GF-D8 (cell line): ENCODE data around the gene CWC22.
"Not testable (repeated sequence)": the region's sequence is repeated elsewhere in the genome, so short reads cannot be mapped to it uniquely, and the experiment has no call there.

Experiments
- DNase-seq: peaks from one replicate; lab custom pipeline; 2025; lab: John Stamatoyannopoulos, UW

Gene CWC22

DNA sequence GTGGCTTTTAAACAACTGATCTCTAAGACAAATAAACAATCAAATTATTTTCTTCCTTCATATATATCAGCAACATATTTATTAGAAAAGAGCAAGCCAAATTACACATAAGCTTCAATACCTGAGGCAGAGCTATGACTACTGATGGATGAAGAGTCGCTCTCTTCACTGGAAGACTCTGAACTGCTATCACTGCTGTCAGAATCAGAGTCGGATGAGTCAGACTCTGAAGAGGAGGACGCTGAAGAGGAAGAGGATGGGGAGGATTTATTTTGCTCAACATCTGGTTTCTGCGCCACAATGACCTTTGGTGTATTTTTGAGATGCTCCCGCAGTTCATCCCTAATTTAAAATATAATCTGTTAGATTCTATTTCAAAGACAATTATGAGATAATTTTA, 56.7 kb downstream of the CWC22 start:
- DNase-seq: no peak

GRCh38 chr2:179949438-179949837, 57.7 kb downstream of the CWC22 start:
- DNase-seq: no peak

GRCh38 chr2:179948058-179948457, 59.0 kb downstream of the CWC22 start:
- no peak for DNase-seq

GRCh38 chr2:179946810-179947615, 60.1 kb downstream of the CWC22 start:
- no peak for DNase-seq

GRCh38 chr2:179946346-179946745, 60.8 kb downstream of the CWC22 start:
- DNase-seq: no peak

DNA sequence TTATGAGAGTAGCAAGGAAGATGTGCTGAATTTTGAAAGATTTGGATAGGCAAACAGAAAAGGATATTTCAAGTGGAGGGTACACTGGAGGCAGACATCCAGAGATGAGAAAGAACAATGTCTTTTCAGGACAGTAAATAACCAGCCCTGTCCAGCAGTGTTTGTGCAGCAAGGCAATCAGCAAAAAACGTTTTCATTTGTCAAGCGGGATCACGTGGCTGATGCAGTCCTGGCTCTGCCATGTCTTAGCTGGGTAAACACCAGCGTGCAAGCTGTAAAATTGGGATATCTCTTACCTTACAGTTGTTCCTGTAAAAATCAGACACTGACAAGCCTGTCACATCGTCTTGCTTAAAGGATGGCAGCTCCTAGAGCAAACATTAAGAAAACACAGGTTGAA, 67.8 kb downstream of the CWC22 start:
- DNase-seq: no peak

- DNase-seq: no peak
Measured at GRCh38 chr2:179938026-179938425, 69.1 kb downstream of the CWC22 start.

- DNase-seq: no peak
Measured at GRCh38 chr2:179936654-179937053, 70.4 kb downstream of the CWC22 start.

DNA sequence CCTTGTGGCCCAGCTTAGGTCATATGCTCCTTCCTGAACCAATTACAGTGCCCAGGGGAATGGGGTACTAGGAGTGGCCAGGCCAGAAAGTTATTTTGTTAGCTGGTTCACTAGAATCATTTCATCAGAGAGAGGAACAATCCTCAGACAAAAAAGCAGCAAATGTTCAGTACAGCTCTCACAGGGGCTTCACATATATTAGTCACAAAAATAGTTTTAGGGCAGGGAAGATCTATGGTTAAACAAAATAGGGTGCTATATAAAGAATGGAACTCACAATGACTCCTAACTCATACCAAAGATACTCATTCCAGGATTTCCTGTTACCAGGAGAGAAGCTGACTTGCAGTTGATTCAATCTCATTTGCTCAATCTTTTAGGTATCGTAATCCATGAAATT, 71.0 kb downstream of the CWC22 start:
- DNase-seq: no peak

DNA sequence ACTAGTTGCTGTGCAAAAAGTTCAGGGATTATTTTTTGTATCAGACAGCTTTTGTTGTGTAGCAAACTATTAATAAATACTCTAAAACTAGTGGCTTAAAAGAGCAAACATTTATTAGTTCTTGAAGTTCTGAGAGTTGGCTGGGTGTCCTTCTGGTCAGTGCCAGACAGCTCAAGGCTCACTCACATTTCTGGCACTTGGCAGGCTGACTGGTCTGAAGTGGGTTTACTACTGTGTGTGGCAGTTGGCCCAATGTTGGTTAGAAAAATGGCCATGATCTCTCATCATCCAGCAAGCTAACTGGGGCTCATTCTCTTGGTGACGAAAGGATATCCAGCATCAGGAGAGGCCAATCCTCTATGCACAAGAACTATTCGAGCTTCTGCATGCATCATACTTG, 74.3 kb downstream of the CWC22 start:
- DNase-seq: no peak

DNA sequence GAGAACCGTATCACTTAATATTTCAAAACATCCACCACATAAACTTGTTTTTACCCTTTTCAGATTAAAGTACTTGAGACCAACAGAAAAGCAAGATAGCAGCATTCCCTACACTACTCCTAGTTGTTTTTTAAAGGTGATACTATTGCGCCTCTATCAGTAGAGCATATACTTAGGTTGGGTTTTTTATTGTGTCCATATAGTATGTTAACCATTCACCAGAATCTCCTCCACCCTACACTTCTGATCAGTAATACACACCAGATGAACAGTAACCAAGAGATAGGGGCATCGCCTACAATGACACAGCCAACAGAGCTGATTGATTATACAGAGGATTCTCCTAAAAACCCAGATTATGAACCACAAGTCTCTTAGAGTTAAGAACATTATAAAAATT, 75.6 kb downstream of the CWC22 start:
- DNase-seq: no peak

GRCh38 chr2:179929997-179930396, 77.1 kb downstream of the CWC22 start:
- DNase-seq: not testable (repeated sequence)

- DNase-seq: no peak
Measured at GRCh38 chr2:179927041-179927440, 80.1 kb downstream of the CWC22 start.

GRCh38 chr2:179925713-179926112, 81.4 kb downstream of the CWC22 start:
- DNase-seq: no peak

- DNase-seq: no peak
Measured at GRCh38 chr2:179917272-179917671, 89.8 kb downstream of the CWC22 start.

- DNase-seq: no peak
Measured at GRCh38 chr2:179915395-179915992, 91.6 kb downstream of the CWC22 start.

GRCh38 chr2:179913809-179914208, 93.3 kb downstream of the CWC22 start:
- DNase-seq: no peak

DNA sequence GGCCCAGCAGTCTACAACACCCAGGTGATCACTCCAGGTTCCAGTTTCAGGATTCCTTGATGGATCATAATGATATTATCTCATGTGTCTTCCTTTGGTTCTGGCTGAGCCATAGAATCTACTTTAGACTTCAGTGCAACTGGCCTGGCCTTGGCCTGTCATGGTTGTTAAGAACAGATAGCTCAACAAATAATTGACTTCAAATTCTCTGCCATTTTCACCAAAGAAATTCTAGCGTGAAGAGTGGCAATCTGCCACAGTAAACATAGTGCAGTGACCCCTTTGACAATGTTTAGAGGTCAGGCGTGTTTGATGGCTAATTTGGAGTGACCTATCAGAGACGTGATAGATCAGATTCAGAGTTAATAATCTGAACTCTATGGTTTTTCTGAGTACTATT, 95.5 kb downstream of the CWC22 start:
- no peak for DNase-seq

DNA sequence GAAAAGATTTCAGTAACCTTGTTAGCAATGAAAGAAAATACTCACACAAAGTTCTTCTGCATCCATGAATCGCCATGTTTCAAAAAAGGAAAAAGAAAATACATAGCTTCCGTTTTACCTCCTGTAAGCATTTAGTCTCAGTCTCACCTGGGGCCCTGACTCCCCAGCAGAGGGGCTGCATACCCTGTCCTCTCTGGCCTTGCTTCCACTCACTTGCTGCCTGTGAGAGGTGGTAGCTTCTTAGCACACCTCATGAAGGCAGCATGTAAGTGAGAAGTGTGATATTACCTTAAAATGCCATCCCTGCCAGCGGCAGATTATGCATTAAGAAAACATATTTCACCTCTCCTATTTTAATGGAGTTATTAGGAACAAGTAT, 96.4 kb downstream of the CWC22 start:
- DNase-seq: no peak

DNA sequence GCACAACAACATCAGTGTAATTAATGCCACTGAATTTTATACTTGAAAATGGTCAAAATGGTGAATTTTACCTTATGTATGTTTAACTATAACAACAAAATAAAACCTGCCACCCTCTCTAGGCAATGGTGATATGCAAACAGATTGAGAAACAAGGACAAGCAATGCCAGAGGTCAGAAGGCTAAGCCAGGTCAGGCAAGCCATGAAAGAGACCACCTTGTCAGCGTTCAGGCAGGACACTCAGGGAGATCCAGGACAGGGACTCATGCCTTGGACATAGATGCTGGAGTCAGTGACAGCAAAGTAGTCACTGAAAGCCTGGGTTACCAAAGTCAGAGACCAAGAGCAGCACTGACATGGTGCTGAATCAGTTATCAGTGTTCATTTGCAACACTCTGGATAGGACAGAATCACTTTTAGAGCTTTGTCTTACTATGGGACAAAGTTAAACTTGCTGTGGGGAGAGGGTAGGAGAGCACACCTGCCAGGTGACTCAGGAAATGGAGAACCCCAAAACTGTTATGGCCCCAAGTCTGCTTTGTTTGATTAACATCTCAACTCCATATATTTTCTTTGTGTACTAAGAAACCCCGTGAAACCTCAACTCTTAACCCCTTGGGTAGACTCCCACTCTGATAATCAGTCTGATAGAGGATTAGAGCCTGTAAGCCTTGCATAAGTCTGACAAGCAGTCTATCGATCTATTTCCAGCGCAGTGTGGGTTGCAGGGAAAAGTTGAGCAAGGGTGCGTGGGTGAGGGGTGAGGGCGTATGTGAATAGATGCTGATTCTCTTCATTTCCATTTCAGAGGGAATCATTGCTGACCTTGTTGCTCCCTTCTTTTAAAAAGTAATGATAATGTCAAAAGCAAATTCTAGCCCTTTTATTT, 97.0 kb downstream of the CWC22 start:
- no peak for DNase-seq

DNA sequence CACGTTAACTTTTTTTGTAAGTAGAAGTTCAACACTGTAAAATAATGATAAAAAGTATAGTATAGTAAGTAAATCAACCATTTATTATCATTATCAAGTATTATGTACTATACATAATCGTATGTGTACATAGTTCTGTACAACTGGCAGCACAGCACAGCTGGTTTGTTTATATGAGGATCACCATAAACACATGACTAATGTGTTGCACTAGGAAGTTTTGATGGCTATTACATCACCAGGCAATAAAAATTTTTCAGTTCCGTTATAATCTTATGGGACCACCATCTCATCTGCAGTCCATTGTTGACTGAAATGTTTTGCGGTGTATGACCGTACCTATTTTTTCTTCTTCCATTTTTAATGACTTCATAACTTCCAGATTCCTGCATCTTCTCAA, 106.4 kb downstream of the CWC22 start:
- DNase-seq: no peak

- no peak for DNase-seq
Measured at GRCh38 chr2:179899666-179900065, 107.4 kb downstream of the CWC22 start.

DNA sequence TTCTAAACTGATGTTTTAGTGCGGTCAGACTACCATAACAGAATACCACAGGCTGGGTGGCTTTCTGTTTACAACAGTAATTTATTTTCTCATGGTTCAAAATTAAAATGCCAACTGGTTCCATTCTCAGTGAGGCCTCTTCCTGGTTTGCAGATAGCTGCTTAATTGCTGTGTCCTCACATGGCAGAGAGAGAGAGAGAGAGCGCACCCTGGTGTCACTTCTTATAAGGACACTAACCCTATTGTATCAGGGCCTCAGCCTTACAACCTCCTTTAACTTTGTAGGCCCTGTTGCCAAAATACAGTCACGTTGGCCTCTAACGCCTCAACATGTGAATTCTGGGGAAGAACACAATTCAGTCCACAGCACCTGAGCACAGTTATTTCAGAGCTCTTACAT, 108.2 kb downstream of the CWC22 start:
- no peak for DNase-seq
